A549 (cell line): ENCODE results near the gene QARS1.

Source experiments
- CEBPB ChIP-seq, 2 experiments: fragments of >200 bp in 1 of 2; sonication (Bioruptor Twin) in 1 of 2; formaldehyde crosslinking in 1 of 2; IDR thresholded peaks; 2 replicates each; pipeline ENCODE4 v1.6.1; 2012 to 2016
- CHD2 ChIP-seq: fragments of 150-350 bp; IDR thresholded peaks from 2 replicates; pipeline ENCODE4 v1.6.1; 2014; ENCODE audit warnings: low read length; ENCODE audit not compliant: partially characterized antibody
- CTCF ChIP-seq: fragments of >200 bp; sonication (Bioruptor Twin); formaldehyde crosslinking; IDR thresholded peaks from 3 replicates; pipeline ENCODE4 v1.5.1; 2016
- E2F6 ChIP-seq: IDR thresholded peaks from 2 replicates; pipeline ENCODE4 v1.6.1; 2012; ENCODE audit warnings: low read depth, borderline replicate concordance
- EP300 ChIP-seq, 2 experiments: fragments of >200 bp; sonication (Bioruptor Twin); formaldehyde crosslinking; IDR thresholded peaks; 2 replicates in 1 of 2; 3 replicates in 1 of 2; pipeline ENCODE4 v1.6.1; 2016 to 2017
- HOXB5 ChIP-seq: fragments of 250-450 bp; sonication (Bioruptor Pico); IDR thresholded peaks from 2 replicates; pipeline ENCODE4 v1.5.0; 2020; ENCODE audit warnings: mild to moderate bottlenecking, moderate library complexity
- PHF8 ChIP-seq: fragments of 200-600 bp; sonication (generic); IDR thresholded peaks from 2 replicates; pipeline ENCODE4 v1.6.1; 2016; ENCODE audit warnings: low read depth, mild to moderate bottlenecking, antibody characterized with exemption, moderate library complexity, borderline replicate concordance
- POLR2A ChIP-seq: IDR thresholded peaks from 2 replicates; pipeline ENCODE4 v1.6.1; 2012; ENCODE audit warnings: mild to moderate bottlenecking, low read length
- RFX5 ChIP-seq: fragments of 450-650 bp; IDR thresholded peaks from 2 replicates; pipeline ENCODE4 v1.7.1; 2014; ENCODE audit warnings: antibody characterized with exemption, mild to moderate bottlenecking, moderate library complexity
- SMC3 ChIP-seq: fragments of >200 bp; sonication (Bioruptor Twin); formaldehyde crosslinking; IDR thresholded peaks from 3 replicates; pipeline ENCODE4 v1.6.1; 2018; ENCODE audit warnings: inconsistent platforms
- ZFP36 ChIP-seq: fragments of 450-650 bp; IDR thresholded peaks from 2 replicates; pipeline ENCODE4 v1.6.1; 2014; ENCODE audit warnings: borderline replicate concordance; ENCODE audit not compliant: partially characterized antibody

GRCh38 chr3:49140080-49140479 lies 35.5 kb upstream of the QARS1 start:
- no peak for TF ChIP-seq RFX5
- no peak for TF ChIP-seq CTCF
- TF ChIP-seq EP300 (IDR thresholded peaks at IDR 0.05) = no peak
- TF ChIP-seq CHD2 = no peak
- TF ChIP-seq HOXB5 = no peak
- no peak for TF ChIP-seq ZFP36
- TF ChIP-seq PHF8 = no peak
- TF ChIP-seq E2F6 = no peak
- no peak for TF ChIP-seq POLR2A
- TF ChIP-seq SMC3 = no peak
- no peak for TF ChIP-seq CEBPB (IDR thresholded peaks at IDR 0.05)
